Activated T-cell treated with anti-CD3 and anti-CD28 coated beads for 1 hour (primary cell): ENCODE measurements around the gene FLNB.
"Not testable (repeated sequence)": the region's sequence is repeated elsewhere in the genome, so short reads cannot be mapped to it uniquely, and the experiment has no call there.

ENCODE experiments used
- DNase-seq: peaks from one replicate; pipeline ENCODE4 v3.0.0-alpha.2; 2020; ENCODE audit warnings: low read depth

The FLNB gene

DNA sequence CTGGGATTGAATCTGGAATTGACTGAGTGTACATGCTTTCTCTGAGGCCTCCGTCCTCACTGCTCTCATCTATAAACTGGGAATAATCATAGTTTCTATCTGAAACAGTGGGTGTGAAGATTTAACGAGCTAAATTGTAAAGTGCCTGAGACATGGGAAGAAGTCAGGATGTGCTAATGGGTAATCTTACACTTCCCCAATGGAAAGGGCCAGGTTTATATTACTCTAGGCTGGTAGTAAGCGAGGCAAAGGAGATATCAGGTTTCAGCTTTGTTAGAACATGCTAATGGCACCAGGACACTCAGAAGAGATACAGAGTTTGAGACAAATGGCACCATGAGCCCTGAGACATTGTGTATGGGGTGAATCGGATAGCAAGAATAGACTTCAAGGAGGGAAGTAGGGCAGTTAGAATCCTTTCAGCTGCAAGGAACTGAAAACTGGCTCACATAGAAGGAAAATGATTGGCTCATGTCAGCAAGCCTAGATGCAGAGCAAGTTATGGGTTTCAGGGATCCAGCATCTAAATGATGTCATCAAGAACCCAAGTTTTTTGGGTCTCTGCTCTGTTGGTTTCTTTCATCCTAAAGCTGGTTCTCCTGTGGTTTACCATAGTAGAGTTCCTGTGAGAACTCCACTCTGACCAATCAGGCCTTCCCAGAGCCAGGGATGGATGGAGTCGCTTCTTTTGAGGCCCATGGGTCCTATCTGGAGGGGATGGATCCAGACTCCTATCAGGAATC lies 21.8 kb downstream of the FLNB start:
- DNase-seq, result no peak

DNA sequence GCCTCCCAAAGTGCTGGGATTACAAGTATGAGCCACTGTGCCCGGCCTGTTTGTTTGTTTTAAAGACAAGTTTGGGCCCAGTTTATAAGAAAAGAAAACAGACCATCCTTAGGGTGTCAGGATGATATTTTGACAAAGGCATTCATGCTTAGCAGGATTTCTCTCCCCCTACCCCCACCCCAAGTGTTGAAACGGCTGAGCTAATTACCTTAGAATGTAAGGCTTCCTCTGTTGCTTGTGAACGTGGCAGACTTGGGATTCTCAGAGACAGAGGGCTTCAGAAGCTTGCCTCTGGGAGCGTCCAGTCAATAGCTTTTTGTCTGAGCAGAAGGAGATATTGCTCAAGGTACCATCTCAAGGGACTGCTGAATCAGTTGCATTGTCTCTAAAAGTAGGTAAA lies 24.0 kb downstream of the FLNB start:
- DNase-seq, result no peak

DNA sequence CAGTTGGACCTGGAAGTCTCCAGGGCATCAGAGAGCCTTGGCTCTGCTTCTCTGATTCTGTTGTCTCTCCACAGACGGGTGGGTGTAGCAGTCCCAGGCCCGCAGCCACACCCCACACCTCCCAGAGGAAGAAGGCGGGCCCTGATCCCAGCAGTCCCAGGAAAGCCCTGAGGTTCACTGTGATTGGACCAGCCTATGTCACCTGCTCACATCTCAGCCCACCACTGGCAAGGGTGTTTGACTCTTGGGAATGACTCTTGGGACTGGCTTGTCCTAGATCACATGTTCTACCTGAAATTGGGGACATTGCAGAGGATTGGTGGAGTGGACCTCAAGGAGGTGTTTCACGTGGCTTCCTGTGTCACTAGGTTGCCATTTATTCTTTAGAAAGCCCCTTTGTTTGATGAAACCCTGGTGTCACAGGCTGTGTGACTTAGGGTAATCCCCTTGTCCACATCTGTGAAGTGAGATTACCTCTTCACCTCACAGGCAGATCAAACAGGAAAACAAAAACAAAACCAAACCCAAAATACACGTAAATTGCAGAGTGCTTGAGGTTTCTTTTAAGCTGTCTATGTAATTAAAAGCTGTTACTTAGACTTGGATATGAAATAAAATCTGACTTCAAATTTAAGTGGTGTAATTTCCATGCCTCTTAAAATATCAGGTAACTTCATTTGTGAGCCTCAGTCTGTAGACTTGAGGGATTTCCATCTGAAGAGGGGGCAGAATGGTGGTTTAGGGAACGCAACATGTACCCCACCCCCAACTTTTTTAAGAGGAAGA lies 26.7 kb downstream of the FLNB start:
- DNase-seq, result no peak

DNA sequence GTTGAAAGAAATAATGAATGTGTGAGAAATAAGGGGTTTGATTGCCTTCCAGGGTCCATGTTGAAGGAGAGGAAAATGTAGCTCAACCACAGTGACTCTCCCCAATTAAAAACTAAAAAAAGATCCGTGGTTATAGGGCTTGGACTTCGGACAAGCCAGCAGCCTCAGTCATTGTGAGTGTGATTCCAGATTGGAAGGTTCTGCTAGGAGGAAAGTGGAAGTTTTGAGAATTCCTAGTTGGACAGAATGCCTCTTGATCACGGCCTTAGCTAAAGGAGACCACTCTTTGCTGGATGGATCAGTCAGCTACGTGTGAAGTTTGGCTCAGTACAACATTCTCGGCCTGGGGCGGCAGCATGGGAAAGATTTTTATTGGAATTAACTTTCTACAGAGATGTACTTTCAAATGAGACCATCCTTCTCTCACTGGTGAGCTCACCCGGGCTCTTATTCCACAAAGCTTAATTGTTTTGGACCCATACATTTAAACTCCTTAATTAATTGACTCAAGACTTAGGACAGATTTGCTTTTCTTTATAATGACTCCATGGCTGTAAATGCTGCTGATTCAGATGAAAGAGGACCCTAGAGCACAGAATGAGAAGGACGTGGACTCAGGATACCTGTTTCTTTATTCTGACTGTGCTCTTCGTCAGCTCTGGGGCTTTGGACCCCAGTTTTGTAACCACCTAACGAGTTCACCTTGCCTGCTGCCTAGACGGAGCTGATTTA lies 27.5 kb downstream of the FLNB start:
- DNase-seq, result no peak

DNA sequence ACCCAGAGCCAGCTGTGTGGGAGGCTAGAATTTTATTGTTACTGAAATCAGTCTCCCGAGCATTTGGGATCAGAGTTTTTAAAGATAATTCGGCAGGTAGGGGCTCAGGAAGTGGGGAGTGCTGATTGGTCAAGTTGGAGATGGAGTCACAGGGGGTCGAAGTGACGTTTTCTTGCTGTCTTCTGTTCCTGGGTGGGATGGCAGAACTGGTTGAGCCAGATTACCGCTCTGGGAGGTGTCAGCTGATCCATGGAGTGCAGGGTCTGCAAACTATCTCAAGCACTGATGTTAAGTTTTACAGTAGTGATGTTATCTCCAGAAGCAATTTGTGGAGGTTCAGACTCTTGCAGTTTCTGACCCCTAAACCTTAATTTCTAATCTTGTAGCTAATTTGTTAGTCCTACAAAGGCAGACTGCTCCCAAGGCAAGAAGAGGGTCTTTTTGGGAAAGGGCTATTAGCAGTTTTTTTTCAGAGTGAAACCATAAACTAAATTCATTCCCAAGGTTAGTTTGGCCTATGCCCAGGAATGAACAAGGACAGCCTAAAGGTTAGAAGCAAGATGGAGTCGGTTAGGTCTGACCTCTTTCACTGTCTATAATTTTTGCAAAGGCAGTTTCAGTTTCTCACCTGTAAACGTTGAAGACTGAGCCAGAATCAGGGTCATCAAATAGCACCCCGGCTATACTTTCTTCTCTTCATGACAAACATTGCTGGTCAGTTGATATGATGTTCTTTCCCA lies 28.2 kb downstream of the FLNB start:
- DNase-seq, result no peak

DNA sequence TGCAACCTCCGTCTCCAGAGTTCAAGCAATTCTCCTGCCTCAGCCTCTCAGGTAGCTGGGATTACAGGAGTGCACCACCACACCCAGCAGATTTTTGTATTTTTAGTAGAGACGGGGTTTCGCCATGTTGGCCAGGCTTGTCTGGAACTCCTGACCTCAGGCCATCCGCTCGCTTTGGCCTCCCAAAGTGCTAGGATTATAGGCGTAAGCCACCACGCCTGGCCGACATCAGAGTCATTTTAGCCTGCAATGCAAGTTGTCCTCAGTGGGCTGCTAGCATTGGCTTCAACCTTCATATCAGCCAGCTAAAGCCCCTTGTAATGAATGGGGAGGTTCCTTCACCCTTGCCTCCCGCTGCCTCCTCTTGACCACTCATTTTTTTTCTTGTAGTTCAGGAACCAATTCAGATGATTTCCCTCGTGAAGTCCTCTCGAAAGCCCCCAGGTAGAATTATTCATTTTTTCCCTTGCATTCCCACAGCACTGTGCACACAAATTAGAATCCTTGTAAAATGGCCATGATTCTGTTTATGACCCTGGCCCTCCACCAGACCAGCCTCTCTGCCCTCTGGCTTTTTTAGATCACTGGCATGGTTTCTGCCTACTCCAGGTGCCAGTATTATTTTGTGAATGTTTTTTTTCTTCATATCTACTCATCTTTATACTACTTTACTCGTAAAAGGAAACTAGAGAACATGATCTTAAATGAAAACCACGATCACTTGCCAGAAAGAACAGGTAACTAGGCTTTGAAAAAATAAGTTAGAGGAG lies 29.1 kb downstream of the FLNB start:
- no peak for DNase-seq

DNA sequence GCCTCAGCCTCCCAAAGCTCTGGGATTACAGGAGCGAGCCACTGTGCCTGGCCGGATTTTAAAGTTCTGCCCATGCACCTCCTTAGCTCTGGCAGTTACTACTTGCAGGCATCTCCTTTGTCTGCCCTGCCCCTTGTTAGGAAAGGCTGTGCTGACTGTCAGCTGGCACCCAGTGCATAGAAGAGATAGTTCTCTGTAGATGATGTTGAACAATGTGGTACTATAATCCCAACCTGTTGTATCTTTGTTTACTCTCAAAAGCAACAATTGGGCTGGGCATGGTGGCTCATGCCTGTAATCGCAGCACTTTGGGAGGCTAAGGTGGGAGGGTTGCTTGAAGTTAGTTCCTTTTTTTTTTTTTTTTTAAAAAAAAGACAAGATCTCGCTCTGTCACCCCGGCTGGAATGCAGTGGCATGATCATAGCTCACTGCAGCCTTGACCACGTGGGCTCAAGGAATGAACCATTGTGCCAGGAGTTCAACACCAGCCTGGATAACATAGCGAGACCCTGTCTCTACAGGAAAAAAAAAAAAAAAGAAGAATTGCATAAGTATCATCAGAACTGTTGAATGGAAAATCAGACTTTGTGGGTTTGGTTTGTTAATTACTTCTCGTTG lies 30.6 kb downstream of the FLNB start:
- DNase-seq, result no peak

DNA sequence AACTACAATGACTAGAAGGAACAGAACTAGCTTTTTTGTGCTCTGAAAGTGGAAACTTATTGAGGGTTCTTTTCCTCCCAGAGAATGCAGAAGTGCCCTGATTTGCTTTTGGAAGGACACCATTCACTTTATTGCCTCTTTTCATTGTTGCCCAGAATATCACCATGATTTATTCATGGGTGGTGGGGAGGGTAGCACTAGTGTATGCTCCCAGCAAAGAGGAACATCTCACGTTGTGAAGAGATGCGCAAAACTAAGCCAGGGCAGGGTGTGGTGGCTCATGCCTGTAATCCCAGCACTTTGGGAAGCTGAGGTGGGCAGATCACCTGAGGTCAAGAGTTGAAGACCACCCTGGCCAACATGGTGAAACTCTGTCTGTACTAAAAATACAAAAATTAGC lies 31.4 kb downstream of the FLNB start:
- no peak for DNase-seq

DNA sequence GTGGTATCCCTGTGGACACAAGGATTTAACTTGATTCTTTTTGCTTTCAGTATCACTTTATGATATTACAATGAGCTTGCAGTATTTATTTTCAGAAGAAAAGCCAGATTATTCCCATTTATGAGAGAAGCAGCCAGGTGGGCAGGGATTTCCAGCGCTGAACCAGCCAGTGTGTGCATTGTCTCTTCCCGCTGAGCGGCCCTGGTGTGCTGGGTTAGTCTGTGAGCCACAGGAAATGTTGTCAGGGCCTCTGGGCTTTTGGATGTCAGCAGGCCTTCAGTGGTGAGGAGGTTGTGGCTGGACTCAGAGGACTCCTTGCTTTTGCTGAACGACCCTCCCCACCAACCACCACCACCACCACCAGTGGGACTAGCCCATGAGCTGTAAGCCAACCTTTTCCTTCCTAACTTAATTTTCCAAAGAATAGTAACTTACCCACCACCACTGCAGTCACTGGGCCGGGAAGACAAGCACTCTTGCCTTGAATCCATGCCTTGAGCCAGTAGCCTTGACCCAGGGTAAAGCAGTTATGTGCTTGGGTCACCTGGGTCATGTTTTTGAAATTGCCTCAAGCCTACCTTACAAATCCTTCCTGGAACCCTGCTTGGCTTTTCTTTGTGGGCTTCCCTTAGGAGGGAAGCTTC lies 33.1 kb downstream of the FLNB start:
- DNase-seq, result no peak

DNA sequence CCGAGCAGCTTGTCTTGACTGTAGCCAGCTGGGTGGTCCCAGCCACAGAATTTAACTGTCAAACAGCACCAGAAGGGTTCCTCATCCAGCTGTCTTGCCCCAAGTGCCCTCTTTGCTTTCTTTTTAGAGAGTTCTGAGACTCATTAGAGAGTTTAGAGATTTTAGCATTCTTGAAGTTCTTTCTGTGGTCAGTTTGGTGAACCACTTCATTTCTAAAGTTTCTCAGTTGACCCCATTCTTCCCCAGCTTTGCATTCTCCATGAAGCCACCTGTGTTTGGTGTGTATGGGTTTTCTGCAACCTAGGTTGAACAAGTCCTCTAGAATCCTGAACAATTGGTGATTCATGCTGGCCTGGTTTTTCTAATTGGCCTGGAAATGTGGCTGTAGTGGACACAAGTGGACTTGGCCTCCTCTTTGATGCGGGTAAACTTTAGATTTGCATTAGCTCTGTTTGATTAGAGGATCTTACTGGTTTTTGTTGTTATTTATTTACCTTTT lies 33.7 kb downstream of the FLNB start:
- no peak for DNase-seq

DNA sequence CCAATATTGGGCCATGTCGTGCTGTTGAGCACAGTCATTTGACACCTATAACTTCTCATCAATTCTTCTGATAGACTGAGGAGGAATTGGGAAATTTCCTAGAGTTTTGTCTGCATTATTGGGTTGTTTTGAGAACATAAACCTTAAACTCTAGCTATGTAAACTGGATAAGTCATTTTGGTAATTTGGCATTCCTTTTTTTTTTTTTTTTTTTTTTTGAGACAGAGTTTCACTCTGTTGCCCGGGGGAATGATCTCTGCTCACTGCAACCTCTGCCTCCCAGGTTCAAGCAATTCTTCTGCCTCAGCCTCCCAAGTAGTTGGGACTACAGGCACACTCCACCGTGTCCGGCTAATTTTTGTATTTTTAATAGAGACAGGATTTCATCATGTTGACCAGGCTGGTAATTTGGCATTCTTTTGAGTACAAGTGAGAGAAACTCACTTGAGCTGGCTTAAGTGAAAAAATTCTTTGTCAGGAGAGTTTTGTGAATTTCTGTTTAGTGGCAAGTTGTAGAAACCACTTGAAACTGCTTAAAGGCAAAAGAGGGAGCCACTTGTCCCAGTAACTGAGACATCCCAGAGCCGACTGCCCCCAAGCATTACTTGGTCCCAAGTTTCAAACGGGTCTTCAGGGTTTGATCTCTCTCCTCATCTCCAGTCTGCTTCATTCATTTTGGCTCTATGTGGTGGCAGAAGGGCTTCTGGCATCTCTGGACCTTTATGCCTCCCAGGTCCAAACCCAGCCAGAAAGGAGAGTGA lies 34.9 kb downstream of the FLNB start:
- no peak for DNase-seq

DNA sequence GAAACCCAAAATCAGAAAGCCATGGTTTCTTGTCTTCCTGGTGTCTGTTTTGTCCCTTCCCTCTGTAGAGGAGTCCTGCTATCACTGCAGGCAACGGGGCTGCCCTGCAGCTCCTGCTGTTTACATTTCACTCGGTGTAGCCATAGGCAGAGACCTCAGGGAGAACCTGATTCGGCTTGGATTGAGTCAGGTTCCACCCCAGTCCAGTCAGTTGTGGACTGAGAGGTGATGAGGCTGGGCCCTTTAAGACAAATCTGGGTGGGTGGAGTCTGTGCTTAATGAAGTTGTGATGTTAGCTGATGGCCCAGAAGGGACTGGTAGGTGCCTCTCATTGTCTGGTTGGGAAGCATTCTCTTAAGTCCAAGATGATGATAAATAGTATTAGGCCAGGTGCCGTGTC lies 35.7 kb downstream of the FLNB start:
- DNase-seq, result no peak

DNA sequence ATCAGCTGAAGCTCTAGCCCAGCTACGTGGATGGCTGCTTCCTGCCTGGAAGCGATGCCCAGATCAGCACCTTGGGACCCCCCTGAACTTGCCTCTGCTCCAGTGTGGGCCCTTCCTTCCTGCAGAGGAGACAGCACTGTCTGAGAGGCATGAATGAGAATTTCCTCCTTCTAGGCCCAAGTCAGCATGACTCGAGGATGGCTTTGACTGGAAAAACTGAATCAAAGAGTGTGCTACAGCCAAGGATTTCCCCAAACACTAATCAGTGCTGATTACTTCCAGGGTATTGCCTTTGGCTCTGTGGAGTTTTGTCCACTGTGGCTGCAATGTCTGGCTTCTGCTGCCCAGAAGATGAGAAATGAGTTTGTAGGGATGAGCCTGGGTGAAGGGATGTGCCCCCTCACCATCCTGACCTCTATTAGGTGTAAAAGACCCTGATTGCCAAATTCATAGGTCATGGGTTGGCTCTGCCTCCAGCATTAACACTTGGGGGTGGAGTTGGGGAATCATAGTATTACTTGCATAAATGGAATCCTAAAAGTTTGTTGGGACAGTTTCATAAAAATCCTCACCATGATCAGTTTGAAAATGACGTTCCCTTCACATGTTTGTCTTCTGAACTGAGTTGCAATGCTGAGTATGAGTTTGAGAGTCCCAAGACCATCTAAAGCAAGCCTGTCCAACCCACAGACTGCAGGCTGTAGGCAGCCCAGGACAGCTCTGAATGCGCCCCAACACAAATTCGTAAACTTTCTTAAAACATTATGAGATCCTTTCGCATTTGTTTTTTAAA lies 36.7 kb downstream of the FLNB start:
- DNase-seq, result no peak

DNA sequence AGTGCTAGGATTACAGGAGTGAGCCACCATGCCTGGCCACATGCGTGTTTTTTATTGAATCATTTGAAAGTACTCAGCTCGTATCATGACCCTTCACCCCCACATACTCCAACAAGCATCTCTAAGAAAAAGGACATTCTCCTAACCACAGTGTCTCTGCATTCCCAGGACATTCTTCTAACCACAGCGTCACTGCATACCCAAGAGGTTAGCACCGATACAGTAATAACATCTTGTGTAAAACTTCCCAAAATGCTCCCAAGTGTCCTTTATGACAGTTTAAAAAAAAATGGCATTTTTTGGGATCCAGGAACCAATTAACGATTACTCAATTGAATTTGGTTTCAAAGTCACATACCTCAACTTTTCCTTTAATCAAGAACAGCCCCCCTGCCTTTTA lies 39.6 kb downstream of the FLNB start:
- no peak for DNase-seq

DNA sequence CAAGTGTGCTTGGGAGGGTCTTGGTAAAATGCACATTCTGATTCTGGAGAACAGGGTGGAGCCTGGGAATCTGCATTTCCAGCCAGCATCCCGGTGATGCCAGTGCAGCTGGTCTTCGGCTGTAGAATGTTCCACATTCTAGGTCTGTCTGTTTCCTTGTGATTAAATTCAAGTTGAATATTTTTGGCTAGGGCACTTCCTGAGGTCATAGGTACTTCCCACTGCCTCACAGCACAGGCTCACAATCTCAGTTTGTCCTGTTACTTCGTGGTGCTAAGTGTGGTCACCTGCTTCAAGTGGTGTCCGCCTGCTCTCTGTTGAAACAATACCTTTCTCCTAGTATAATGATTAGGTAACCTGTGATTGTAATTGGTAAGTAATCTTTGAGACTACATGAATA lies 40.1 kb downstream of the FLNB start:
- no peak for DNase-seq

DNA sequence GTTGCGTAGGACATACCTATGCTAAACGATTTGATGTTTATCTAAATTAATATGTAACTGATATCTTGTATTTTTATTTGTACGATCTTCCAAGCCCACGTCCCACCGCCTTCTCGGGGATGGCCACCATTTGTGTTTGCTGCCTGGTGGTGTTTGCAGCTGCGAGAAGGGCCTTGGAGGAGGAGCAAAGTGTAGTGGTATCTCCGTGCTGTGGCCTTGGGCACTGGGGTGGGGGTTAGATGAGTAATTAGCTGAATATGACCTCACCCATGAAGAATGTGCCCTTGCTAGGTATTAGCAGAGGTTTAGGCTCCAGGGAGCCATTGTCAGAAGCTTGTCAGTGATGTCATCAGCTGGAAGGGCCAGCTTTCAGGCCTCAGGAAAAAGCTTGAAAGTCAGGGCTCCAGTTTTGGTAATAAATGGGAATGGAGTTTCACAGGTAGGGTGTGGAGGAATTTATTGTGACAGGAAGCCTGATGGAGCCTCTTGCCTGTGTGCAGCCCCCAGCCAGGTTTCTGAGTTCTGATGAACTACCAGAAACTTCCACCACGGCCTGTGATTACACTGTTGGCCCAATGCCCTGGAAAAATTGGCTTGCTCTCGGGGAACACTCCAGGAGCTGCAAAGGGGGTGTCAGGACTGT lies 41.0 kb downstream of the FLNB start:
- no peak for DNase-seq

DNA sequence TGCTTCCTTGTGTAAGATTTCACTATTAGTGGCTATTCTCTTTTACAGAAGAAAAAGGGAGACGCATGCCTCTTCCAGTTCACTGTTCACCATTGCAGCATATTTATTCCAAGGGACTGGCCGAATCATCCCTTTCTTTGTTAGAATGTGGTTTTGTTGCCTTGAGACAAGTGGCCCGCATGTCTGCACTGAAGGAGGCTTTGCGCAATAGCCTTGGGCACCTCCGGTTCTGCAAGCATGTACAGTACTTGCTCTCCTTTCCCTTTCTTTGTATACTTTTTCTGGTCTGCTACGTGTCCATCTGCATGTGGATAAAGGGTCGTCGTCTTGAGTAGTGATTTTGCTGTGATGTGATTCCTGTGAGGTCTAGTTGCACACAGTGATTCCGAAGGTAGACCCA lies 43.0 kb downstream of the FLNB start:
- no peak for DNase-seq

DNA sequence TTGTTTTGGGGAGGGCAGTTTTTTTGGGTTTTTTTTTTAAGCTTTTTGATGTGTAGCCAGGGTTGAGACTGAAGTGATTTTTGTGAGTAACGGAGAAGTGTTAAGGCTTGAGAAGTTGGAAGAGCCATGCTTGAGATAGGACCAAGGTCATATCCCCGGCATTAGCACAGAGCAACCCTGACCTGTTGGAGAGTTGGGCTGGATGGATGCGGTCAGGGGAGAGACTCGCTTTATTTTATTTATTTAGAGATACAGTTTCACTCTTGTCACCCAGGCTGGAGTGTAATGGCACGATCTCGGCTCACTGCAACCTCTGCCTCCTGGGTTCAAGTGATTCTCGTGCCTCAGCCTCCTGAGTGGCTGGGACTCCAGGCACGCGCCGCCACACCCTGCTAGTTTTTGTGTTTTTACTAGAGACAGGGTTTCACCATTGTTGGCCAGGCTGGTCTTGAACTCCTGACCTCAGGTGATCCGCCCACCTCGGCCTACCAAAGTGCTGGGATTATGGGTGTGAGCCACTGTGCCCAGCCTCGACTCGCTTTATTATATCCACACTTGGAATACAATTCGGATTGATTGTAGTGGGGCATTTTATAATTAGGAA lies 43.5 kb downstream of the FLNB start:
- DNase-seq, result not testable (repeated sequence)
